WTC11 (cell line): ENCODE measurements around the gene DYNLL2. TPM values are rescaled to one million over a fixed set of nuclear protein-coding genes. Genes with fewer than 3 reads are reported as not detected.
A peak's percentile ranks its signal among the peaks of the same experiment; 100 is the strongest.

ENCODE experiments used
- ATAC-seq: fragments of 200-7000 bp; cut with Tn5 transposase; 2 replicates; pipeline ENCODE4 v1.10.0; 2021; ENCODE audit warnings: mild to moderate bottlenecking, moderate library complexity
- CTCF ChIA-PET: fragments of 300-600 bp; sonication (Branson Sonifier 250); formaldehyde crosslinking; loops from one replicate; lab custom pipeline; 2021; ENCODE audit warnings: antibody characterized with exemption; lab: Charles Lee
- POLR2A ChIA-PET: fragments of 350-600 bp; sonication (Branson Sonifier 250); formaldehyde crosslinking; loops from one replicate; lab custom pipeline; 2021; ENCODE audit warnings: antibody characterized with exemption; lab: Charles Lee
- DNase-seq: peaks from one replicate; pipeline ENCODE4 v3.0.0; 2021; ENCODE audit warnings: low spot score
- H3K27ac Mint-ChIP-seq: 2 replicates; pipeline ENCODE4 v1.8.0; 2021; ENCODE audit warnings: mixed read lengths
- H3K27me3 Mint-ChIP-seq: 2 replicates; pipeline ENCODE4 v1.8.0; 2021; ENCODE audit warnings: low read depth, mild to moderate bottlenecking, moderate library complexity, mixed read lengths
- H3K36me3 Mint-ChIP-seq: 2 replicates; pipeline ENCODE4 v1.8.0; 2021; ENCODE audit warnings: mixed read lengths
- H3K4me1 Mint-ChIP-seq: 2 replicates; pipeline ENCODE4 v1.8.0; 2022; ENCODE audit warnings: mixed read lengths
- H3K4me3 Mint-ChIP-seq: 2 replicates; pipeline ENCODE4 v1.8.0; 2021; ENCODE audit warnings: mild to moderate bottlenecking, moderate library complexity, mixed read lengths
- H3K9me3 Mint-ChIP-seq: 2 replicates; pipeline ENCODE4 v1.8.0; 2021; ENCODE audit warnings: mixed read lengths
- ATF1 ChIP-seq: sonication (generic); formaldehyde crosslinking; IDR thresholded peaks from 2 replicates; pipeline ENCODE4 v1.8.1; 2023; ENCODE audit warnings: mild to moderate bottlenecking, moderate library complexity, missing genetic modification reagents
- CBFB ChIP-seq: sonication (generic); formaldehyde crosslinking; IDR thresholded peaks from 2 replicates; pipeline ENCODE4 v1.8.1; 2022; ENCODE audit warnings: mild to moderate bottlenecking, low read depth, missing genetic modification reagents
- ERG ChIP-seq: fragments of 250-450 bp; sonication (Bioruptor Pico); IDR thresholded peaks from 2 replicates; pipeline ENCODE4 v1.8.0; 2021; ENCODE audit warnings: mild to moderate bottlenecking
- ETV6 ChIP-seq: sonication (generic); formaldehyde crosslinking; IDR thresholded peaks from 2 replicates; pipeline ENCODE4 v1.8.1; 2022; ENCODE audit warnings: mild to moderate bottlenecking, missing genetic modification reagents
- FOXK1 ChIP-seq: sonication (generic); formaldehyde crosslinking; IDR thresholded peaks from 2 replicates; pipeline ENCODE4 v1.8.0; 2022; ENCODE audit warnings: mild to moderate bottlenecking, moderate library complexity, missing genetic modification reagents
- FOXP1 ChIP-seq: sonication (generic); formaldehyde crosslinking; IDR thresholded peaks from 2 replicates; pipeline ENCODE4 v1.8.0; 2022; ENCODE audit warnings: missing genetic modification reagents, mild to moderate bottlenecking, moderate library complexity, borderline replicate concordance
- GTF2I ChIP-seq: fragments of 250-450 bp; sonication (Bioruptor Pico); conservative IDR thresholded peaks from 2 replicates; pipeline ENCODE4 v1.4.0; 2021; ENCODE audit warnings: mild to moderate bottlenecking
- HMGA2 ChIP-seq: fragments of 250-450 bp; sonication (Bioruptor Pico); IDR thresholded peaks from 2 replicates; pipeline ENCODE4 v1.4.0; 2021; ENCODE audit warnings: mild to moderate bottlenecking, moderate library complexity
- IRF1 ChIP-seq: sonication (generic); formaldehyde crosslinking; IDR thresholded peaks from 2 replicates; pipeline ENCODE4 v1.8.0; 2023; ENCODE audit warnings: missing genetic modification reagents
- PRDM15 ChIP-seq: sonication (generic); formaldehyde crosslinking; IDR thresholded peaks from 2 replicates; pipeline ENCODE4 v1.8.0; 2022; ENCODE audit warnings: missing genetic modification reagents
- RORB ChIP-seq: fragments of 250-450 bp; sonication (Bioruptor Pico); IDR thresholded peaks from 2 replicates; pipeline ENCODE4 v1.9.0; 2021; ENCODE audit warnings: mild to moderate bottlenecking
- SMAD3 ChIP-seq: sonication (generic); formaldehyde crosslinking; IDR thresholded peaks from 2 replicates; pipeline ENCODE4 v1.8.0; 2022; ENCODE audit warnings: missing genetic modification reagents, mild to moderate bottlenecking, borderline replicate concordance
- TEAD1 ChIP-seq: sonication (generic); formaldehyde crosslinking; IDR thresholded peaks from 2 replicates; pipeline ENCODE4 v1.8.0; 2022; ENCODE audit warnings: mild to moderate bottlenecking, missing genetic modification reagents
- ZNF121 ChIP-seq: sonication (generic); formaldehyde crosslinking; IDR thresholded peaks from 2 replicates; pipeline ENCODE4 v1.8.0; 2023; ENCODE audit warnings: missing genetic modification reagents
- ZNF232 ChIP-seq: sonication (generic); formaldehyde crosslinking; IDR thresholded peaks from 2 replicates; pipeline ENCODE4 v1.8.0; 2022; ENCODE audit warnings: mild to moderate bottlenecking, missing genetic modification reagents
- ZNF317 ChIP-seq: sonication (generic); formaldehyde crosslinking; IDR thresholded peaks from 2 replicates; pipeline ENCODE4 v1.8.1; 2023; ENCODE audit warnings: low read depth, mild to moderate bottlenecking, moderate library complexity, missing genetic modification reagents, borderline replicate concordance
- ZNF512 ChIP-seq: sonication (generic); formaldehyde crosslinking; IDR thresholded peaks from 2 replicates; pipeline ENCODE4 v1.8.1; 2022; ENCODE audit warnings: missing genetic modification reagents, borderline replicate concordance
- total RNA-seq: library from RNA; stranded (reverse); gene quantifications from 3 replicates; pipeline ENCODE4 v1.2.3, GENCODE V29; 2021
- TF ChIP-seq, protein P1 (sequence below): sonication (generic); formaldehyde crosslinking; conservative IDR thresholded peaks from 2 replicates; pipeline ENCODE4 v1.8.1; 2023; ENCODE audit warnings: mild to moderate bottlenecking, low read depth, missing genetic modification reagents, moderate library complexity
- TF ChIP-seq, protein P2 (sequence below): sonication (generic); formaldehyde crosslinking; IDR thresholded peaks from 2 replicates; pipeline ENCODE4 v1.8.1; 2023; ENCODE audit warnings: mild to moderate bottlenecking, missing genetic modification reagents, moderate library complexity

DYNLL2 gene
- total RNA-seq, 1 experiment from 2014 or later: 34.6 TPM

DNA sequence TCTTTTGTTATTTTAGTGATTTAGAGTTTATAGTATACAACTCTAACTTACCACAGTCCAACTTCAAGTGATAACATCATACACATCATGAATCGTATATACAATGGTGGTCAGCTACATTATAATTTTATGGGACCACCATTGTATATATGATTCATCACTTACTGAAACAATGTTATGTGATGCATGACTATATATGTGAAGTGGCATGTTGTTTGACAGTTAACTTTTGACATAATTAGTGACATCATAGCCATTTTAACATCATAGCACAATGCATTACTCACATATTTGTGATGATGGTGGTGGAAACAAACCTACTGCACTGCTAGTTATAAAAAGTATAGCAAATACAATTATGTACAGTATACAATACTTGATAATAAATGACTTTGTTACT, 21.9 kb downstream of the DYNLL2 start (continued):
- TF ChIP-seq PRDM15 (no peak), IRF1 (no peak), TEAD1 (CRISPR knock-in tag) (no peak), GTF2I (no peak), RORB (CRISPR knock-in tag) (no peak), ETV6 (CRISPR knock-in tag) (no peak)

- Mint-ChIP-seq H3K27ac (no peak overlapping the region), H3K27me3 (no peaks in the 10 kb centered on the region), H3K4me1 (no peaks in the 10 kb centered on the region), H3K4me3 (no peak overlapping the region), H3K36me3 (no peaks in the 10 kb centered on the region), H3K9me3 (no peaks in the 10 kb centered on the region; the same call in 1 of the 2 replicates)
- peak; percentile 70; the same call in 1 of the 2 replicates for TF ChIP-seq ZNF317 (CRISPR knock-in tag)
- TF ChIP-seq ATF1 (CRISPR knock-in tag): no peak
- POLR2A ChIA-PET: no interaction called here
- DNase-seq (no peak), ATAC-seq (no peak)
- CTCF ChIA-PET: interaction anchor here (0.6 to 0.7 kb wide), 2 partner anchors 166 to 667 kb away, joined by 3 to 4 read pairs; no protein-coding TSS in a partner anchor
These were observed 24.1 kb downstream of the DYNLL2 start for GRCh38 chr17:58107306-58107705.

DNA sequence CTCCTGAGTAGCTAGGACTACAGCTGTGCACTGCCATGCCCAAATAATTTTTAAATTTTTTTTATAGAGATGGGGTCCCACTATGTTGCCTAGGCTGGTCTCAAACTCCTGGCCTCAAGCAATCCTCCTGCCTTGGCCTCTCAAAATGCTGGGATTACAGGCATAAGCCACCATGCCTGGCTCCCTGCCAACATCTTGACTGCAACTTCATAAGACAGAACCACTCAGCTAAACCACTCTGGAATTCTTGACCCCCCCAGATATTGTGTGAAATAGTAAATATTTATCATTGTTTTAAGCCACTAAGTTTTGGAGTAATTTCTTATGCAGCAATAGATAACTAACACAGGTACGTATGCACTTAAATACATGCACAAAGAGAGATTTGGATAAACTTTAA, 26.0 kb downstream of the DYNLL2 start:
- H3K9me3 Mint-ChIP-seq: no peaks in the 10 kb centered on the region; the same call in 1 of the 2 replicates
- no peak for ATAC-seq
- H3K27me3 Mint-ChIP-seq: peaks cover 8% of the 10 kb centered on the region
- H3K27ac Mint-ChIP-seq: no peak overlapping the region
- no peaks in the 10 kb centered on the region for H3K36me3 Mint-ChIP-seq
- POLR2A ChIA-PET: no interaction called here
- DNase-seq: no peak
- CTCF ChIA-PET: interaction anchor here (0.6 kb wide), 1 partner anchor 247 kb away, joined by 3 read pairs; no protein-coding TSS in a partner anchor
- H3K4me3 Mint-ChIP-seq: no peak overlapping the region
- H3K4me1 Mint-ChIP-seq: no peaks in the 10 kb centered on the region
- TF ChIP-seq ZNF121 (CRISPR knock-in tag): no peak
- TF ChIP-seq, protein P1, sequence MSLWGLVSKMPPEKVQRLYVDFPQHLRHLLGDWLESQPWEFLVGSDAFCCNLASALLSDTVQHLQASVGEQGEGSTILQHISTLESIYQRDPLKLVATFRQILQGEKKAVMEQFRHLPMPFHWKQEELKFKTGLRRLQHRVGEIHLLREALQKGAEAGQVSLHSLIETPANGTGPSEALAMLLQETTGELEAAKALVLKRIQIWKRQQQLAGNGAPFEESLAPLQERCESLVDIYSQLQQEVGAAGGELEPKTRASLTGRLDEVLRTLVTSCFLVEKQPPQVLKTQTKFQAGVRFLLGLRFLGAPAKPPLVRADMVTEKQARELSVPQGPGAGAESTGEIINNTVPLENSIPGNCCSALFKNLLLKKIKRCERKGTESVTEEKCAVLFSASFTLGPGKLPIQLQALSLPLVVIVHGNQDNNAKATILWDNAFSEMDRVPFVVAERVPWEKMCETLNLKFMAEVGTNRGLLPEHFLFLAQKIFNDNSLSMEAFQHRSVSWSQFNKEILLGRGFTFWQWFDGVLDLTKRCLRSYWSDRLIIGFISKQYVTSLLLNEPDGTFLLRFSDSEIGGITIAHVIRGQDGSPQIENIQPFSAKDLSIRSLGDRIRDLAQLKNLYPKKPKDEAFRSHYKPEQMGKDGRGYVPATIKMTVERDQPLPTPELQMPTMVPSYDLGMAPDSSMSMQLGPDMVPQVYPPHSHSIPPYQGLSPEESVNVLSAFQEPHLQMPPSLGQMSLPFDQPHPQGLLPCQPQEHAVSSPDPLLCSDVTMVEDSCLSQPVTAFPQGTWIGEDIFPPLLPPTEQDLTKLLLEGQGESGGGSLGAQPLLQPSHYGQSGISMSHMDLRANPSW (CRISPR knock-in tag): no peak
- no peak for TF ChIP-seq ERG (CRISPR knock-in tag)
- no peak for TF ChIP-seq FOXP1 (CRISPR knock-in tag)
- TF ChIP-seq SMAD3 (CRISPR knock-in tag): no peak
- no peak for TF ChIP-seq ZNF232 (CRISPR knock-in tag)
- no peak for TF ChIP-seq FOXK1 (CRISPR knock-in tag)
- no peak for TF ChIP-seq CBFB (CRISPR knock-in tag)
- no peak for TF ChIP-seq HMGA2
- TF ChIP-seq, protein P2, sequence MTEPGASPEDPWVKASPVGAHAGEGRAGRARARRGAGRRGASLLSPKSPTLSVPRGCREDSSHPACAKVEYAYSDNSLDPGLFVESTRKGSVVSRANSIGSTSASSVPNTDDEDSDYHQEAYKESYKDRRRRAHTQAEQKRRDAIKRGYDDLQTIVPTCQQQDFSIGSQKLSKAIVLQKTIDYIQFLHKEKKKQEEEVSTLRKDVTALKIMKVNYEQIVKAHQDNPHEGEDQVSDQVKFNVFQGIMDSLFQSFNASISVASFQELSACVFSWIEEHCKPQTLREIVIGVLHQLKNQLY (CRISPR knock-in tag): no peak
- TF ChIP-seq ZNF512: no peak
